GM18868 (cell line): ENCODE data around the gene KLK1.
"Not testable (repeated sequence)": the region's sequence is repeated elsewhere in the genome, so short reads cannot be mapped to it uniquely, and the experiment has no call there.

Experiments
- ATAC-seq: cut with Tn5 transposase; IDR thresholded peaks from one replicate; pipeline ENCODE4 v1.9.1; 2021; ENCODE audit warnings: mild to moderate bottlenecking, moderate library complexity; ENCODE audit not compliant: unreplicated experiment

Gene KLK1

DNA sequence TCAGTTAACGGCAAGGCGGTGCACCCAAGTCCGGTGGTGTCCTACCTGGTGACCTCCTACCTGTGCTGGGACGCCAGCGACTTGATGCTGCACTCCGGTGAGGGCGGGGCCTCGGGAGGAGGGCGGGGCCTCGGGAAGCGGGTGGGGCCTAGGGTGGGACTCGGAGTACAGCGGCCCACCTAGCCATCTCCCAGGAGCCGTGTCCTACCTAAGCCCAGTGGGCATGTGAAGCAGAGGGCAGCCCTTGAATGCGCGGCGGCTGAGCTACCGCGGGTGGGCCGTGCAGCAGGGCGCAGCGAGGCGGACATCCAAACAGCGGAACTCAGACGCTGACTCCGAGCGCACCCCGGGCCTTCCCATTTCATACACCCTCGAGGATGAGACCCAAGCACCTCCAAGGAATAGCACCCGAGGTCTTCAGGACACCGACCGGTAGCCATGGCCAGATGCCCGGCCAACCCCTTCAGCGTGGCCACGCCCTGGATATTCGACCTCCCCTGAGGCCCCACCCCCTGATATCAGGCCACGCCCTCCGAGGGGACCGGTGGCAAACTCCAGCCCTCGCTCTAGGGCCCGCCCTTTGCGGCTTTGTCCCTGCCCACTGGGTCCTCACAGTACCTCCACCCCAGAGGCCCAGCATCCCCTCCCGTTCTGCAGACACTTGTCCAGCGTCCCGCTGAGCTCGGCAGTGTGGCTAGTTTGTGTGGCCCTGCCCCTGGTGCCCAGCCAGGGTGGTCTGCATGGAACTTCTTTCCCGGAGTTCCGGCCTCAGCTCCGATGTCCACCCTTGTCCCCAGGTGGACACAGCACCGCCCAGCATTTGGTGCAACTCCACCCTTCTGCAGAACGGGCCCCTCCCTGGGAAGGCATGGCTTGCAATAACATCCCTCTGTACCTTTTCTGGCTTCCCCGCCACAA, 5.4 kb downstream of the KLK1 start:
- peak; percentile 57 for ATAC-seq

DNA sequence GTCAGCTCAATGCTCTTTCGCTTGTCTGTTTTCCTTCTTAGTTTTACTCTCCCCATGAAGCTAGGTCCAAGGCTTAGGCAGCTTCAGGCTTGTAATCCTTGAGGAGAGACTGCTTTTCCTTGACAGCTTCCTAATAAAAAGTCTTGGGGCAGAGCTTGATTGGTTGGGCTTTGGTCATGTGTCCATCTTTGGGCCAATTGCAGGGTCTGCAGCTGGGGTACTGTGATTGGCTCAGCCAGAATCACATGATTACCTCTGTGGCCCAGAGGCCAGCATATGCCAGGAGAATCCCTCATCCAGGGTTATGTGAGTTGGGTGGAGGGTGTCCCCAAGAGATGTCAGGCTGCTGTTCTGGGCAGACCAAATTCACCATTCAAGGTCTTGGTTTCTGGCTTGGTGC, 8.1 kb downstream of the KLK1 start:
- no peak for ATAC-seq

- ATAC-seq: no peak
Observed at GRCh38 chr19:50814883-50815282, 8.7 kb downstream of the KLK1 start.

GRCh38 chr19:50812474-50812873, 11.1 kb downstream of the KLK1 start:
- ATAC-seq: no peak

GRCh38 chr19:50811622-50812238, 11.9 kb downstream of the KLK1 start:
- ATAC-seq: not testable (repeated sequence)

- no peak for ATAC-seq
Observed at GRCh38 chr19:50808856-50809255, 14.7 kb downstream of the KLK1 start.

- peak; percentile 92 for ATAC-seq
Observed at GRCh38 chr19:50804420-50805272, 18.9 kb downstream of the KLK1 start.

- no peak for ATAC-seq
Observed at GRCh38 chr19:50803633-50804419, 19.8 kb downstream of the KLK1 start.

- ATAC-seq: no peak
Observed at GRCh38 chr19:50801107-50801506, 22.5 kb downstream of the KLK1 start.

DNA sequence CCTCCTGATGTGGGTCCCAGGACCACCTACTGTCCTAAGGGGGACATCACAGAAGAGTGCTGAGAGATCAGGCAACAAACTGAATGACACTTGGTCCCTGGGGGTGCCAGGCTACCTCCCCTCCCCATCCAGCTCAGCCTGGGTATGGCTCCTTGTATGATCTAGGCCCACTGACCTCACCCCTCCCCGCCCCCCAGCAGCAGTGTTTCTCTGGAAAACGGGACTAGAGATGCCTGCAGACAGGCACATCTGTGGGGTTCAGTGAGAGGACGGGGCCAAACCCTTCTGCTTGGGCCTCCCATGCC, 24.1 kb downstream of the KLK1 start:
- ATAC-seq: no peak

DNA sequence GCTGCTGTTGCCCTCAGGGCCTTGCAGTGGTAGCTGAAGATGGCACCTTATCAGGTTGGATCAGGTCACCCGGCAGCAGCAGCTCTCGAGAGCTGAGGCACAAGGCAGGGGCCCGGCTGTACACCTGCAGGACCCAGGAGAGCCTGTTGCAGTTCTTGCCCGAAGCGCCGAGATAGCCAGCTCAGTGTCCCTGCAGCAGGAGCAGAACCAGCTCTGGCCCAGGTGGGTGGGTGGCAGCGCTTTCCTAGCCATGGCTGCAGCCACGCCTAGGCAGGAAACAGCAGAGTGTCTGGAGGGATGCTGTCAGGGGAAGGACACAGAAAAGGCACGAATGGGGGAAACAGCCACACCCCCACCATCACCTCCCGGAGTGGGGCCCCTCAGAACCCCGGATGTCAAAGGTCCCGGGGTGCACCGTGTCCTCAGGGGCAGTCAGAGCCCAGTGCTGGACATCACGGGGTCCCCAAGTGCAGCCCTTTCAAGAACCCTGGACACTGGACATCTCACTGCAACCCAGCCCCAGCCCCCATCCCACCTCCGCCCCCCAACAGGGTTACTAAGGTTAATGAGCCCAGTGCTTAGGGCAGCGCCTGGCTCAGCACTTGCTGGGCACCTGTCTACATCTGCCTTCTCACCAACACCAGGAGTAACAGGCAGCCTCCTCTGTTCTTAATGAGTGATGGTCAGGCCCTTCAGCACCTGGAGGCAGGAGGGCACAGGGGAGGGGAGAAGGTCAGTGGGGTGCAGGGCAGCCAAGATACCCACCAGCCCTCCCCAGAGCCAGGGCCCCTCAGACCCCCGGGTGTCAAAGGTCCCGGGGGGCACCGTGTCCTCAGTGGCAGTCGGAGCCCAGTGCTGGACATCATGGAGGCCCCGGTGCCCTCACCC, 24.7 kb downstream of the KLK1 start:
- ATAC-seq: no peak

DNA sequence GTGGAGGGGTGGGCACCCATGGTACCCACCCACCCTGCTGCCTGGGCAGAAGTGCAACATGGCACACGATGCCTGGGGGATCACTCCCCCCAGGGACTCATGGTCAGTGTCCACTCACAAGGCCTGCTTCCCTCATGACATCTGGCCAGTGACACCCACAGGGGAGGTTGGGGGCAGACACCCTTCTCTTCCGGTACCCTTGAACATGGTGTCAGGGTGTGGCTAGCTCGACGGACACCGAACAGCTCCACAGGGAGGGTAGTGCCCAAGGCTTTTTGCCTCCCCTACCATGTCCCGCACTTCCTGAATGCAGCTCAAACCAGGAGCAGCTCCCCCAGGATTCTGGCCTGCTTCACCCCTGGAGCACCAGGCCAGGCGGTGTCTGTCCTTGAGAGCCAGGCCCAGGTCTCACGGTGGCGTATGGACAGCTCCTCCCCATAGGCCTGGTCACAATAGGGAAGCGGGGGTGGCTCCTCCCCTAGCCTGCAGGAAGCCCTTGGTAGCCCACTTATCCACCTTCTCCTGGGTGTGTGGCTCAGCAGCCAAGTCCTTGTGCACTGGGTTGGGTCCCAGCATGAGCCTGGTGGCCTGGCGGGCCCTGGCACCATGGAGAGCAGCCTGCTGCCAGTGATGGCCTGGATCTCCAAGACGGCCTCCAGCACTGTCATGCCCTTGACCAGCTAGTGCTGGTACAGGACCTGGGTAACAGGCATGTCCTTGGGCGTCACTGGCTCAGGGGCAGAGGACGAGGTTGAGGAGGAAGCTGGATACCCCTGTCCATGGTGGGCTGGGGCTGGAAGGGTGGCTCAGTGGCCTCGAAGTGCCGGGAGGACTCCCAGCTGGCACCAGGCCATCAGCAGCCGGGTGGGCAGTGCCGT, 25.6 kb downstream of the KLK1 start:
- ATAC-seq: no peak

- ATAC-seq: no peak
Observed at GRCh38 chr19:50797429-50797780, 26.2 kb downstream of the KLK1 start.

DNA sequence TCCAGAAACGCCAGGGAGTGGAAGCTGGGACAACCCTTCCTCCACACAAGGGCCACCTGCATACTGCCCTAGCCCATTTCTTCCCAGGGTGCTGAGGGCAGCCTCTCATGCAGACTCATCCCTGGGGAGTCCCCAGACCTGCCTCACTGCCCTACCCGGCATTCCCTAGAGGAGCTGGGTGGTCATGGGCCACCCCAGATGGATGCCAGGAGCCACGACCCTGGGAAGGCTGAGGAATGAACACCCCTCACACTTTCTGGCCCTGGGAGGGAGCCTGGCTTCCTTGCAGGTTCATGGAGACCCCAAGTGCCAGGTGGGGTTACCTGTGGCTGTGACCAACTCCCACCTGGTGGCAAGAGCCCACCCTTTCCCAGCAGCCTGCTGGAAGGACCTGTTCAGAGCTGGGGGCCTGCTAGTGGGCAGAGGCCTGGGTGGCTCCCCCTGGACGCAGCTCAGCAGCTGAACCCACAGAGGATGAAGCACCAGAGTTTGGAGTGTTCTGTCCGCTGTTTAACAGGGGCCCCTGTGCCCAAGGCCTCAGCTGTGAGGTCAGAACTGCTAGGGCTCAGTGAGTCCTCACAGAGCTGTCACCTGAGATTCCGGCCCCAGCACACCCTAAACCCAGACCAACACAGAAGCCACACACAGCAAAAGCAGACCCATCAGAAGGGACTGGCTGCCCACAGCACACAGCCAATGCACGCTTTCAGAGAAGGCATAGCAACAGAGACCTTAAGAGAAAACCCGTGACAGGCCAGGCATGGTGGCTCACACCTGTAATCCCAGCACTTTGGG, 26.8 kb downstream of the KLK1 start:
- no peak for ATAC-seq

GRCh38 chr19:50796128-50796633, 27.4 kb downstream of the KLK1 start:
- no peak for ATAC-seq

- ATAC-seq: no peak
Observed at GRCh38 chr19:50795664-50796073, 27.9 kb downstream of the KLK1 start.

DNA sequence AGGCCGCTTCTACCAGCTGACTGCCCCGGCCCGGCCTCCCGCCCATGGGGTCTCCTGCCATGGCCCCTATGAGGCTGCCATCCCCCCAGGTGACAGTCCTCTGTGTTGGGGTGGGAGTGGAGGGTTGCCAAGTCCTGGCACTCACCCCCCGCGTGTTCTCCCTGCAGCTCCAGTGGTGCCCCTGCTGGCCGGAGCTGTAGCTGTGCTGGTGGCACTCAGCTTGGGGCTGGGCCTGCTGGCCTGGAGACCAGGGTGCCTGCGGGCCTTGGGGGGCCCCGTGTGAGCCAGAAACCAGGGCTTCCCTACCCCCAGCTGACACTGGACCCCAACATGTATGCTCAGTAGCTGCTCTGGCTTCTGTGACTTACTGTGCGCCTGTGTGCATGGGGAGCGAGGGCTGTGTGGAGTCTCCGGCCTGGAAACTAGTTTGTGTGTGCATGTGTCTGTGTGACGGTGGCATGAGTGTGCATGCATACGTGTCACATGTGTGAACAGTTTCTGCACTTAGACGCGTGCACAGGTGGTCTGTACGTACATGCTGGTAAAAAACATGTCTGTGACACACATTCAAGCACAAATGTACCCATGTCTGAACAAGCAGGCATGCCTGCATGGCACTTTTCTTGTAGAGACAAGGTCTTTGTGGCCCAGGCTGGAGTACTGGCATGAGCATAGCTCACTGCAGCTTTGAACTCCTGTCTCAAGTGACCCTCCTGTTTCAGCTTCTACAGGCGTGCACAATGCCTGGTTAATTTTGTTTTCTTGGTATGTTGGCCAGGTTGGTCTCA, 28.5 kb downstream of the KLK1 start:
- no peak for ATAC-seq
